Limb (tissue), 2 donors: Measurements from ENCODE around the gene DENND6B.
"Not testable (repeated sequence)": the region's sequence is repeated elsewhere in the genome, so short reads cannot be mapped to it uniquely, and the experiment has no call there.

Experiments used
- DNase-seq, 2 donors: peaks; one replicate each; pipeline ENCODE4 v3.0.0-alpha.2; 2016; ENCODE audit errors: extremely low spot score in 2 of 2

Gene DENND6B

GRCh38 chr22:50286701-50287318 lies 40.0 kb downstream of the DENND6B start:
- no peak for DNase-seq

GRCh38 chr22:50286275-50286674 lies 40.5 kb downstream of the DENND6B start:
- DNase-seq: no peak

DNA sequence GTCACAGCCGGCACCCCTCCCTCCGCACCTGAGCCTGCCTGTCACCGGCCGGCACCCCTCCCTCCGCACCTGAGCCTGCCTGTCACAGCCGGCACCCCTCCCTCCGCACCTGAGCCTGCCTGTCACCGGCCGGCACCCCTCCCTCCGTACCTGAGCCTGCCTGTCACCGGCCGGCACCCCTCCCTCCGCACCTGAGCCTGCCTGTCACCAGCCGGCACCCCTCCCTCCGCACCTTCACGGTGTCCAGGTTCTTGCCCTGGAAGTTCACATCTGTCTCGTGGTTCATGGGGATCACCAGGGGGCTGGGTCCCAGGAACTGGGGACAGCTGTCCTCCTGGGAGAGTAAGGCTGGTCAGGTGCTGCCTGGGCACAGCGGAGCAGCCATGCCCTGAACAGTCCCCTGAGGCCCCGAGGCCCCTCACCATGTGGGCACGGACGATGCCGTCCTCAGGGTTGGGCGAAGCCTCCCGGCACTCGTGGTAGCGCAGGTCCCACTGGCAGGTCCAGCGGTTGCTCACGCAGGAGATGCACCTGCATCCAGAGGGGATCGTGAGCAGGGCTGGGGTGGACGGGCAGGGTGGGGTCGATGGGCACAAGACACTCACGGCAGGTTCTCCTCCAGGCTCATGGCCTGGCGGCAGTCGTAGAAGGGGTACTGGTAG lies 41.1 kb downstream of the DENND6B start:
- no peak for DNase-seq

DNA sequence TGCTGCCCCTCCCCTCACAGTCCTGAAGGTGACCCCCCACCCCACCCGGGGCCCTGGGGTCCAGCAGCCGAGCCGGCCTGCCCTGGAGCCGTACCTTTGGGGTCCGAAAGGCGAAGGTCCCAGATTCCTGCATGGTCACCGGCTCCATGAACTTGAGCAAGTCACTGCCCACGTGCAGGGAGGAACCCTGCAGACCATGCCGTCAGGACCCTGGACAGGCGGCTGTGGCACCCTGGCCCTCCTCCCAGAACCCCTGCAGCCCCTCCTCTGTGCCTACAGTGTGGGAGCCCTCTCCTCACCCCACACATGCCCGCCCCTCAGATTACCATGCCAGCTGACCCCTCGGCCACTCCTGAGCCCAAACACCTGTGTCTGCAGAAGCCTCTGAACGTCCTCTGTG lies 42.3 kb downstream of the DENND6B start:
- DNase-seq: no peak

DNA sequence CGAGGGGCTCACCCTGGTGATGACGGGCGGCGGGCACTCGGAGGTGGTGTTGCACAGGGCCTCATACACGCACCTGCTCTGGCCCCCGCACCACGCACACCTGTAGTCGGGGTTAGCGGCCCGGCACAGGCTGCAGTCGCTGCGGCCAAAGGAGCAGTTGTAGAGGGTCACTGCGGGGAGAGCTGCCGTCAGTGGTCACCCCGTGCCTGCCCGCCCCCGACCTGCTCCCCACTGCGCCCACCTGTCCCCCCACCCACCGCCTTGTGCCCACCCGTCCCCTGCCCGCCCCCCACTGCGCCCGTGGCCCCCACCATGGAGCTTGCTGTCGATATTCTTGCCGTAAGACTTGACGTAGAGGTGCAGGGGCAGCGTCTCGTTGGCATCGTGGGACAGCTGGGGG lies 43.0 kb downstream of the DENND6B start:
- DNase-seq: no peak

DNA sequence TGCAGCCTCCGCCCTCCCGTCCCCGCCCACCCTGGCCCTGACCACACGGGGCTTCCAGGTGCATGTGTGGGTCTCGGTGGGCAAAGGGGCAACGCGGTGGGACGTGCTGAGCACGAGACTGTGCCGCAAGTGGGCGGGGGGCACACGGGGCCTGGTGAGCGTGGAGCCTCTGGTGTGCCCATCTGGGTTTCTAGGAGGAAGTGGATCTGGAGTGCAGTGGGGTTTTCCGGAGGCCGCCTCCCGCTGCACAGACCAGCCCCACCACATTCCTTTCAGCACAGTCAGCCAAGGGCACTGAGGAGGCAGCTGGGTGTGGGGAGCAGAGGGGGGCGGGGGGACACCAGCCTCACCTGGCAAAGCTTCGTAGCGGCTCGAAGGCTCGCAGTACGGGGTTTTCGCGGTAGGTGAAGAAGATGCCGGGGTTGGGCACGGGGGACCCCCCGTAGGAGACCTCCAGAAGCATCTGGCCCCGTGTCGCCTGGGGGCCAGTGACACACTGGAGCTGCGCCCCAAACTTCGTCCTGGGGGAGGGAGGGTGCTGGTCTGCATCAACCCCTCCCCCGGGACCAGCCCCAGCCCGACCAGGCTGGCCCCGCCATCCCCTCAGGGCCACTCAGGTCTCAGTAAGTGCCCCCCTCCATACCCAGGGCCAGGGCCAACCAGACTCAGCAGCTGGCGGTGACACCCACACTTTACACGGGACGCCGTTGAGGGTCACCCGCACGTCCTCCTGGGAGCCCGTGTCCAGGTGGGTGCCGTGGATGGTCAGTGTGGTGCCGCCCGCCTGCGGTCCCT lies 44.3 kb downstream of the DENND6B start:
- no peak for DNase-seq

GRCh38 chr22:50281957-50282356 lies 44.9 kb downstream of the DENND6B start:
- no peak for DNase-seq

GRCh38 chr22:50281384-50281760 lies 45.4 kb downstream of the DENND6B start:
- no peak for DNase-seq

DNA sequence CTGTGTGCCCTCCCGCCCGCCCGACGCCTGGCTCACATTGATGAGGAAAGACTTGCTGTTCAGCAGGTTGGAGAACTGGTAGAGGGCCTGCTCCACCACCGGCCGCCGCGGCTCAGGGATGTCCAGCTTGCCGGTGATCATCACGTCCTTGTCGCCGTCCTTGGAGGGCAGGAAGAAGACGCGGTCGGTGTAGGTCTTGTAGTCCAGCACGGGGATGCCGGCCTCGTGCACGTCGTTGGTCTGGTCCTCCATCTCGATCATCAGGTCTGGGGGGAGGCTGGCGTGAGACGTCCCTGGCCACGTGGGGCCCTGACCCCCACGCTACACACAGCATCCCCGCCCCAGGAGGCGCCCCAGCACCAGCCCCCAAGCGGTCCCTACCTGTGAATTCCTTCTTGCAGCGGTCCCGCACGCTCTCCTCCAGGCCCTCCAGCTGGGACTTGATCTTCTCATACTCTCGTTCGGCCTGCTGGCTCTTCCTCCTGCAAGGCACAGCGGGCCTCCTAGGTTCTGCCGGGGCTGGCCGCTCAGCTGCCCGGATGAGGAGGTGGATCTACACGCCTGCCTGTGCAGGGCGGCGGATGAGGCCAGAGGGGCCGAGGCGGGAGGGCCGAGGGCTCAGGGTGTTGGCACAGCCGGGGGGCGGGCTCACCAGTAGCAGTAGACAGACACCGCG lies 46.0 kb downstream of the DENND6B start:
- DNase-seq: no peak

GRCh38 chr22:50280022-50280707 lies 46.6 kb downstream of the DENND6B start:
- DNase-seq: no peak

- no peak for DNase-seq
Measured at GRCh38 chr22:50278956-50279619, 47.7 kb downstream of the DENND6B start.

GRCh38 chr22:50278461-50278860 lies 48.4 kb downstream of the DENND6B start:
- DNase-seq: no peak

GRCh38 chr22:50277761-50278160 lies 49.1 kb downstream of the DENND6B start:
- no peak for DNase-seq

DNA sequence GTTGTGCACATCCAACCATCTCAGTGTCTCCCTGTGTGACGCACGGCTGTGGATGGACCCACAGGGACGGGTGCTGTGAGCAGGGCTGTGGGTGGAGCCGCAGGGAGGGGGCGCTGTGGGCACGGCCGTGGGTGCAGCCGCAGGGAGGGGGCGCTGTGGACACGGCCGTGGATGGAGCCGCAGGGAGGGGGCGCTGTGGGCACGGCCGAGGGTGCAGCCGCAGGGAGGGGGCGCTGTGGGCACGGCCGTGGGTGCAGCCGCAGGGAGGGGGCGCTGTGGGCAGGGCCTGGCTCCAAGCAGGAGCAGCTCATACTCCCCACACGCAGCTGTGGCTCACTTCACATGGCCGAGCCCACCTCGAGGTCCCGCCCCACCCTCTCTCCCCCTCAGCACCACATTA lies 50.7 kb downstream of the DENND6B start:
- DNase-seq: peak in 1 of 2 donors; percentile 74

DNA sequence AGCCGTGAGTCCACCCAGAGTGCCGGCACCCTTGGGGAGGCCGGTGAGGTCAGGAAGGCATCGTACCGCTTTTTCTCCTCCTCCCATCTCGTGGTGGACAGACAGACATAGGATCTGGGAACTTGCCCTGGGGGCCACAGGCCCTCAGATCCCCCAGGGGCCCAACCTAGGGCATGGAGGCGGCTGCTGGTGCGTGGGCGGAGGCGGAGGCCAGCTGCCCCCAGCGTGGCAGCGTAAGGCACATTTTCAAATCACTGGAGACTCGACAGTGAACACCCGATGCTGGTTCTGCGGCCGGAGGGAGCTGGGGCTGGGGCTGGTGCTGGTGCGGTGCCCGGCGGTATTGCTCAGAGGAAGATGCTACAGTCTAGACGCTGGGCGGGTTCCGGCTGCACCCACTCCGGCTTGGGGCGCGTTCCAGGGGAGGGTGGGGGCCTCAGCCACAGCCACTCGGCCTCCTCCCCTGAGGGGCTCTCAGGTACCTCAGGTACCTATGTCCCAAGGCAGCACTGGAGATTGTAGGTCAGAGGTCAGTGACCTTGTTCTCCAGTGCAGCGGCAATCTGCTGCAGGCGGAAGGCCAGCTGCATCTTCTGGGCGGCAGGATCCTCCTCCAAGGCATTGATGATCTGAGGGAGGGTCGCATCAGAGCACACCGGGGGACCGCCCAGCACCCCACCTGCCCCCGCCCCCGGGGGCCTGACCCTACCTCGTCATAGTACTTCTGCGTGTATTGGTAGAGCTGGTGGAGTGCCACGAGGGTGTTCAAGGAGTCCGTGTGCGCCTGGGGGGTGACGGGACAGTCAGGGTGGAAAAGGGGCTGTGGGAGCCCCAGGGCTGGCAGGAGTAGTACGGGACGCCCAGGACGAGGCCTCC lies 51.4 kb downstream of the DENND6B start:
- no peak for DNase-seq

- DNase-seq: no peak
Measured at GRCh38 chr22:50274771-50275170, 52.0 kb downstream of the DENND6B start.

DNA sequence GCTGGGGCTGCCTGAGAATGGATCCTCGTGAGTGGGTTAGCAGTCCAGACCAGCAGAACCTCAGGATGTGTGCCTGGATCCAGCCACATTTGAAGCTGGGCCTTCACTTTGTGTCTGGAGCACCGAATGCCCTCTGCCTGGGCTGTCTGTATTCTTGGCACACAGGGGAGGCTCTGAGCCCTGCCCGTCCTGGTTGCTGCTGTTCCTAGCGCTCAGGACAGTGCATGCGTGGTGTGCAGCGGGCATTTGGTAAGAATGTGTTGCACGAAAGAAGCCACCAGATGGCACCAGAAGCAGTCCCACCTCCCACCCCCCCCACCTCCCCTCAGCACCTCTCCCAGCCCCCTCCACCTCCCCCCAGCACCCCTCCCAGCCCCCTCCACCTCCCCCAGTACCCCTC lies 52.5 kb downstream of the DENND6B start:
- peak in 1 of 2 donors; percentile 69 for DNase-seq

DNA sequence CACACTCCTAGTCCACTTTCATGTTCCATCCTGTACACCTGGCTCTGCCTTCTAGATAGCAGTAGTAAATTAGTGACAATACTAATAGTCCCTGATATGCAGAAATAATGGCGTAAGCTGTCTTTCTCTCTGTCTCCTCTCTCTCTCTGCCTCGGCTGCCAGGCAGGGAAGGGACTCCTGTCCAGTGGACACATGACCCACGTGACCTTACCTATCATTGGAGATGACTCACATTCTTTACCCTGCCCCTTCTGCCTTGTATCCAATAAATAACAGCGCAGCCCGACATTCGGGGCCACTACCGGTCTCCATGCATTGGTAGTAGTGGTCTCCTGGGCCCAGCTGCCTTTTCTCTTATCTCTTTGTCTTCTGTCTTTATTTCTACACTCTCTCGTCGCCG lies 53.0 kb downstream of the DENND6B start:
- DNase-seq: not testable (repeated sequence)

- DNase-seq: not testable (repeated sequence)
Measured at GRCh38 chr22:50273352-50273751, 53.5 kb downstream of the DENND6B start.
